ENCODE measurements around the gene ASZ1.

ASZ1 gene

GRCh38 chr7:117381362-117381761 is 45.9 kb downstream of the ASZ1 start:
- no peaks in the 10 kb centered on the region for H3K27me3 ChIP-seq (replicated peaks; ENCODE audit: control insufficient read depth, insufficient read depth, low read length)
- peak; percentile 7 for DNase-seq (ENCODE audit: low read depth)
- no peaks in the 10 kb centered on the region for H3K9me3 ChIP-seq (ENCODE audit: control insufficient read depth, low read length)
- H3K36me3 ChIP-seq (ENCODE audit: control insufficient read depth, insufficient read depth, low read length, severe bottlenecking), result no peaks in the 10 kb centered on the region
- no peak overlapping the region for H3K9ac ChIP-seq (ENCODE audit: low read length)
- no peak overlapping the region for H3K4me3 ChIP-seq (ENCODE audit: low read length)
- peaks cover 3% of the 10 kb centered on the region for H3K4me1 ChIP-seq (ENCODE audit: control insufficient read depth, insufficient read depth, low read length)

- Histone ChIP-seq H3K4me1 (ENCODE audit: control insufficient read depth, insufficient read depth, low read length) (no peaks in the 10 kb centered on the region), H3K27me3 (replicated peaks; ENCODE audit: control insufficient read depth, insufficient read depth, low read length) (no peaks in the 10 kb centered on the region), H3K4me3 (ENCODE audit: low read length) (no peak overlapping the region), H3K9me3 (ENCODE audit: control insufficient read depth, low read length) (no peaks in the 10 kb centered on the region), H3K36me3 (ENCODE audit: control insufficient read depth, insufficient read depth, low read length, severe bottlenecking) (no peaks in the 10 kb centered on the region), H3K9ac (ENCODE audit: low read length) (no peak overlapping the region)
- DNase-seq (ENCODE audit: low read depth), result peak; percentile 24
These were observed 51.9 kb downstream of the ASZ1 start for GRCh38 chr7:117375380-117375779.

- H3K9me3 ChIP-seq (ENCODE audit: control insufficient read depth, low read length), result no peaks in the 10 kb centered on the region
- DNase-seq (ENCODE audit: low read depth), result no peak
- no peaks in the 10 kb centered on the region for H3K27me3 ChIP-seq (replicated peaks; ENCODE audit: control insufficient read depth, insufficient read depth, low read length)
- H3K4me1 ChIP-seq (ENCODE audit: control insufficient read depth, insufficient read depth, low read length), result no peaks in the 10 kb centered on the region
- H3K36me3 ChIP-seq (ENCODE audit: control insufficient read depth, insufficient read depth, low read length, severe bottlenecking), result no peaks in the 10 kb centered on the region
- H3K4me3 ChIP-seq (ENCODE audit: low read length), result no peak overlapping the region
- H3K9ac ChIP-seq (ENCODE audit: low read length), result no peak overlapping the region
These were observed 55.2 kb downstream of the ASZ1 start for GRCh38 chr7:117372073-117372472.

- Histone ChIP-seq H3K36me3 (ENCODE audit: control insufficient read depth, insufficient read depth, low read length, severe bottlenecking) (no peaks in the 10 kb centered on the region), H3K4me3 (ENCODE audit: low read length) (no peak overlapping the region), H3K9ac (ENCODE audit: low read length) (no peak overlapping the region), H3K9me3 (ENCODE audit: control insufficient read depth, low read length) (no peaks in the 10 kb centered on the region), H3K27me3 (replicated peaks; ENCODE audit: control insufficient read depth, insufficient read depth, low read length) (no peaks in the 10 kb centered on the region), H3K4me1 (ENCODE audit: control insufficient read depth, insufficient read depth, low read length) (no peaks in the 10 kb centered on the region)
- no peak for DNase-seq (ENCODE audit: low read depth)
These were observed 62.8 kb downstream of the ASZ1 start for GRCh38 chr7:117364339-117365080.

- no peak overlapping the region for H3K4me3 ChIP-seq (ENCODE audit: low read length)
- H3K4me1 ChIP-seq (ENCODE audit: control insufficient read depth, insufficient read depth, low read length), result no peaks in the 10 kb centered on the region
- no peaks in the 10 kb centered on the region for H3K36me3 ChIP-seq (ENCODE audit: control insufficient read depth, insufficient read depth, low read length, severe bottlenecking)
- H3K27me3 ChIP-seq (replicated peaks; ENCODE audit: control insufficient read depth, insufficient read depth, low read length), result no peaks in the 10 kb centered on the region
- no peaks in the 10 kb centered on the region for H3K9me3 ChIP-seq (ENCODE audit: control insufficient read depth, low read length)
- no peak for DNase-seq (ENCODE audit: low read depth)
- H3K9ac ChIP-seq (ENCODE audit: low read length), result no peak overlapping the region
These were observed 64.9 kb downstream of the ASZ1 start for GRCh38 chr7:117362294-117362888.

- Histone ChIP-seq H3K27me3 (replicated peaks; ENCODE audit: control insufficient read depth, insufficient read depth, low read length) (peaks cover 6% of the 10 kb centered on the region), H3K36me3 (ENCODE audit: control insufficient read depth, insufficient read depth, low read length, severe bottlenecking) (no peaks in the 10 kb centered on the region), H3K9ac (ENCODE audit: low read length) (no peak overlapping the region), H3K4me3 (ENCODE audit: low read length) (no peak overlapping the region), H3K4me1 (ENCODE audit: control insufficient read depth, insufficient read depth, low read length) (no peaks in the 10 kb centered on the region), H3K9me3 (ENCODE audit: control insufficient read depth, low read length) (peaks cover 5% of the 10 kb centered on the region)
- no peak for DNase-seq (ENCODE audit: low read depth)
These were observed 77.3 kb downstream of the ASZ1 start for GRCh38 chr7:117350027-117350426.

GRCh38 chr7:117349570-117349969 is 77.7 kb downstream of the ASZ1 start:
- no peak overlapping the region for H3K9ac ChIP-seq (ENCODE audit: low read length)
- no peak overlapping the region for H3K4me3 ChIP-seq (ENCODE audit: low read length)
- peaks cover 5% of the 10 kb centered on the region for H3K9me3 ChIP-seq (ENCODE audit: control insufficient read depth, low read length)
- H3K36me3 ChIP-seq (ENCODE audit: control insufficient read depth, insufficient read depth, low read length, severe bottlenecking), result no peaks in the 10 kb centered on the region
- no peaks in the 10 kb centered on the region for H3K4me1 ChIP-seq (ENCODE audit: control insufficient read depth, insufficient read depth, low read length)
- H3K27me3 ChIP-seq (replicated peaks; ENCODE audit: control insufficient read depth, insufficient read depth, low read length), result peaks cover 6% of the 10 kb centered on the region
- no peak for DNase-seq (ENCODE audit: low read depth)

GRCh38 chr7:117347962-117348672 is 79.2 kb downstream of the ASZ1 start:
- DNase-seq (ENCODE audit: low read depth), result no peak
- Histone ChIP-seq H3K36me3 (ENCODE audit: control insufficient read depth, insufficient read depth, low read length, severe bottlenecking) (no peaks in the 10 kb centered on the region), H3K4me1 (ENCODE audit: control insufficient read depth, insufficient read depth, low read length) (no peaks in the 10 kb centered on the region), H3K4me3 (ENCODE audit: low read length) (no peak overlapping the region), H3K9me3 (ENCODE audit: control insufficient read depth, low read length) (peaks cover 5% of the 10 kb centered on the region), H3K27me3 (replicated peaks; ENCODE audit: control insufficient read depth, insufficient read depth, low read length) (peaks cover 6% of the 10 kb centered on the region), H3K9ac (ENCODE audit: low read length) (no peak overlapping the region)

GRCh38 chr7:117347480-117347879 is 79.8 kb downstream of the ASZ1 start:
- Histone ChIP-seq H3K4me3 (ENCODE audit: low read length) (no peak overlapping the region), H3K27me3 (replicated peaks; ENCODE audit: control insufficient read depth, insufficient read depth, low read length) (peaks cover 6% of the 10 kb centered on the region), H3K4me1 (ENCODE audit: control insufficient read depth, insufficient read depth, low read length) (no peaks in the 10 kb centered on the region), H3K9ac (ENCODE audit: low read length) (no peak overlapping the region), H3K9me3 (ENCODE audit: control insufficient read depth, low read length) (peaks cover 5% of the 10 kb centered on the region), H3K36me3 (ENCODE audit: control insufficient read depth, insufficient read depth, low read length, severe bottlenecking) (no peaks in the 10 kb centered on the region)
- no peak for DNase-seq (ENCODE audit: low read depth)

GRCh38 chr7:117346161-117346560 is 81.1 kb downstream of the ASZ1 start:
- no peaks in the 10 kb centered on the region for H3K36me3 ChIP-seq (ENCODE audit: control insufficient read depth, insufficient read depth, low read length, severe bottlenecking)
- peaks cover 6% of the 10 kb centered on the region for H3K27me3 ChIP-seq (replicated peaks; ENCODE audit: control insufficient read depth, insufficient read depth, low read length)
- no peak for DNase-seq (ENCODE audit: low read depth)
- H3K4me3 ChIP-seq (ENCODE audit: low read length), result no peak overlapping the region
- H3K4me1 ChIP-seq (ENCODE audit: control insufficient read depth, insufficient read depth, low read length), result no peaks in the 10 kb centered on the region
- H3K9ac ChIP-seq (ENCODE audit: low read length), result no peak overlapping the region
- H3K9me3 ChIP-seq (ENCODE audit: control insufficient read depth, low read length), result peaks cover 5% of the 10 kb centered on the region

- no peaks in the 10 kb centered on the region for H3K4me1 ChIP-seq (ENCODE audit: control insufficient read depth, insufficient read depth, low read length)
- peak; percentile 22 for DNase-seq (ENCODE audit: low read depth)
- H3K4me3 ChIP-seq (ENCODE audit: low read length), result no peak overlapping the region
- H3K9me3 ChIP-seq (ENCODE audit: control insufficient read depth, low read length), result no peaks in the 10 kb centered on the region
- no peaks in the 10 kb centered on the region for H3K36me3 ChIP-seq (ENCODE audit: control insufficient read depth, insufficient read depth, low read length, severe bottlenecking)
- no peak overlapping the region for H3K9ac ChIP-seq (ENCODE audit: low read length)
- no peaks in the 10 kb centered on the region for H3K27me3 ChIP-seq (replicated peaks; ENCODE audit: control insufficient read depth, insufficient read depth, low read length)
These were observed 89.3 kb downstream of the ASZ1 start for GRCh38 chr7:117338020-117338419.
